ENCODE measurements around the gene DIDO1. TPM values are rescaled to one million over a fixed set of nuclear protein-coding genes. Genes with fewer than 3 reads are reported as not detected.

The DIDO1 gene
- total RNA-seq, 1 donor from 2014 or later = 58.1 TPM

- Mint-ChIP-seq H3K36me3 (no peaks in the 10 kb centered on the region), H3K27me3 (no peaks in the 10 kb centered on the region), H3K27ac (no peak overlapping the region), H3K4me1 (ENCODE audit: unreplicated experiment) (no peaks in the 10 kb centered on the region), H3K9me3 (no peaks in the 10 kb centered on the region), H3K4me3 (no peak overlapping the region)
- DNase-seq (ENCODE audit: extremely low spot score, unreplicated experiment) = peak; percentile 66
- TF ChIP-seq CTCF (conservative IDR thresholded peaks at IDR 0.05) = no peak
These were observed 30.3 kb upstream of the DIDO1 start for GRCh38 chr20:62956387-62957135.

GRCh38 chr20:62955519-62956386 is 29.4 kb upstream of the DIDO1 start:
- no peaks in the 10 kb centered on the region for H3K27me3 Mint-ChIP-seq
- no peaks in the 10 kb centered on the region for H3K36me3 Mint-ChIP-seq
- no peaks in the 10 kb centered on the region for H3K4me1 Mint-ChIP-seq (ENCODE audit: unreplicated experiment)
- peak; percentile 68 for DNase-seq (ENCODE audit: extremely low spot score, unreplicated experiment)
- H3K9me3 Mint-ChIP-seq = no peaks in the 10 kb centered on the region
- H3K27ac Mint-ChIP-seq = peak overlapping the region; percentile 48
- no peak overlapping the region for H3K4me3 Mint-ChIP-seq
- no peak for TF ChIP-seq CTCF (conservative IDR thresholded peaks at IDR 0.05)

GRCh38 chr20:62953839-62954703 is 27.8 kb upstream of the DIDO1 start:
- peak; percentile 75 for DNase-seq (ENCODE audit: extremely low spot score, unreplicated experiment)
- Mint-ChIP-seq H3K27ac (no peak overlapping the region), H3K36me3 (peaks cover 9% of the 10 kb centered on the region), H3K4me3 (peak overlapping the region; percentile 76), H3K9me3 (no peaks in the 10 kb centered on the region), H3K27me3 (no peaks in the 10 kb centered on the region), H3K4me1 (ENCODE audit: unreplicated experiment) (no peaks in the 10 kb centered on the region)
- TF ChIP-seq CTCF (conservative IDR thresholded peaks at IDR 0.05) = no peak

DNA sequence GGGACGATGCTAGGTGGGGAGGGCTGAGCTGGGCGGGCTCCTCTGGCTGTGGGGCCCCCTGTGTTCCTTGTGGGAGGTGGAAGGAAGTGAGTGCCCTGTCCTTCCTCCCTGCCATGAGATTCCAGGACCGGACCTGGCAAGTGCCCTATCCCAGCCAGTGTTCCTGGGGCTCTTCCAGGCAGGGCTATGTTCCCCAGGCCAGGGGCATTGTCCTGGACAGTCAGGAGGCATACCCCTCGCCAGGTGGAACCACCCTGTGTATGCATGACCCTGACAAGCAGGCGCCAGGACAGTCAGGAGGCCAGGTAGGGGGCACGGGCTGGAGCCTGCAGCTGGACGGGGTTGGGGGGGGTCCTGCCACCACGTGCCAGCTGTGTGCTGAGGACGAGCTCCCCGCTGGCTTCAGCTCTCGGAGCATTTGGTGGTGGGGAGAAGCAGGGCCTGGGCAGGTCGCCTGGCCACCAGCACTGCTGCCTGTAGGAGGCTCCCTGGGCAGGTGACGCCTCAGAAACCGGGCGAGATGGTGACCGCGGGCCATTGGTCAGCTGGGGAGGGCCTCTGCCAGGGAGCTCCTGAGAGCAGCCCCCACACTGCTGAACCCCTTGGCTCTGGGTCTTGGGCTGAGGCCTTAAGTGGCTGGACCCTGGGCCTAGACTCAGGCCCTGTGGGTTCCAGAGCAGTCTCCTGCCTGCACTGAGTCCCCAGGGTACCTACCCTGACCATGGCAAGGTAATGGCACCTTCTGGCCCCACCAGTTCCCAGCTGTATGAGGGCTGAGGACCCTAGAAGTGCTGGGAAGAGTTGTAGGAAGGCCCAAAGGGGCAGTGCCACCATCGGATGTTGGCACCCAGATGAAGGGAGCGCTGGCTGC is 26.9 kb upstream of the DIDO1 start:
- Mint-ChIP-seq H3K27ac (no peak overlapping the region), H3K4me1 (ENCODE audit: unreplicated experiment) (no peaks in the 10 kb centered on the region), H3K9me3 (no peaks in the 10 kb centered on the region), H3K27me3 (no peaks in the 10 kb centered on the region), H3K36me3 (peaks cover 14% of the 10 kb centered on the region), H3K4me3 (no peak overlapping the region)
- no peak for TF ChIP-seq CTCF (conservative IDR thresholded peaks at IDR 0.05)
- no peak for DNase-seq (ENCODE audit: extremely low spot score, unreplicated experiment)

Data from type B pancreatic cell (in vitro differentiated cells).